HG03097 (cell line): ENCODE data around the gene SLC16A6.
"Not testable (repeated sequence)": the region's sequence is repeated elsewhere in the genome, so short reads cannot be mapped to it uniquely, and the experiment has no call there.

Experiments
- ATAC-seq: cut with Tn5 transposase; IDR thresholded peaks from one replicate; pipeline ENCODE4 v1.9.1; 2021; ENCODE audit not compliant: unreplicated experiment, low FRiP score

Gene SLC16A6

DNA sequence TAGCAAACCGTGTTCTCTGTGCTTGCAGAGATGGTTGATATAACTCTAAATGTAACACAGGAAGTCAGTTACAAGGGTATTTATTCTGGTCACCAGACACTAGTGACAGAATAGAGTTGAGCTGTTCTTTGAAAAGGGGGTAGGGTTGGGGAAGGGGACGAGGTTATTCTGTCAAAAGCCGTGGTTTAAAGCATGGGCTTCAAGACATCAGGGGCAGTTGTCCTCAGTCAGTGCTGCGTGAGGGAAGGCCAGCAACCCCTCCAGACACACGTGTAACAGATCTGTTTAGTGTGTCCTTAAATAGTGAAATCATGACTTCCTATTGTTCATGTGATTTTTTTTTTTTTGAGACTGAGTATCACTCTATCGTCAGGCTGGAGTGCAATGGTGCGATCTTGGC lies 37.5 kb downstream of the SLC16A6 start:
- ATAC-seq: not testable (repeated sequence)

DNA sequence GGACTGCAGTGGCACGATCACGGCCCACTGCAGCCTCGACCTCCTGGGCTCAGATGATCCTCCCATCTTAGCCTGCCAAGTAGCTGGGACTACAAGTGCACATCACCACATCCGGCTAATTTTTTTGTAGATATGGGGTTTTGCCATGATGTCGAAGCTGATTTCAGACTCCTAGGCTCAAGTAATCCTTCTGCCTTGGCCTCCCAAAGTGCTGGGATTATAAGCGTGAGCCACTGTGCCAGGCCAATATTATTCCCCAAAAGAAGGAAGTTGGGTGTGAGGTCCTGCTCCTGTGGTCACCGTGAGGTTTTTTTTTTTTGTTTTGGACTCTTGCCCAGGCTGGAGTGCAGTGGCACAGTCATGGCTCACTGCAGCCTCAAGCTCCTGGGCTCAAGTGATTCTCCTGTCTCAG lies 41.6 kb downstream of the SLC16A6 start:
- no peak for ATAC-seq

- no peak for ATAC-seq
These were observed 42.0 kb downstream of the SLC16A6 start for GRCh38 chr17:68248891-68249290.

DNA sequence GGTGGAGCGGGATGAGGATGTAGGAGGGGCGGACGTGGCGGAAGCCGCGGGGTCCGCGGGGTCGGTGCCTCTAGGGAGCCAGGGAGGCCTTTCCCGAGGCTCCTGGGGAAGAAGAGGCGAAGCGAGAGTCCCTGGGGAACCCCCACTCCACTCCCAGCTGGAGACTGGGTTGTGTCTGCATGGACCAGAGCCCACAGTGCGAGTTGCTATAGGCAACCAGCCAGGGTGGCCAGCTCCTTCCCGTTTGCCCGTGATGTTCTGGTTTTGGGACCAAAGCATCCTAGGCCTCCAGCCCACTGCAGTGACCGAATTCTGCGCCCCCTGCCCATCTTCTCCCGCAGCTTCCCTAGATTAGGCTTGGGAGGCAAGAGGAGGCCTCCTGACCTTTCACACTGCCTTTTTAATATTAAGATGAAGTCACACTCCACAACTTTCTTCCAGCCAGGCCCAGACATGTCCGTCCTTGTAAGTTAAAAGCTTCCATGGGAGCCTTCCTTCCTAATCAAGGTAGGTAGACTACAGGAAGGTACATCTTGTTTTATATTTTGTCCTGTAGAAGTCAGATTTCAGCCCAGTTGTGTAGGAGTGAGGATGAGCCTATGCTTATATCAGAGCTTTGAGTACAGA lies 42.6 kb downstream of the SLC16A6 start:
- peak; percentile 25 for ATAC-seq

DNA sequence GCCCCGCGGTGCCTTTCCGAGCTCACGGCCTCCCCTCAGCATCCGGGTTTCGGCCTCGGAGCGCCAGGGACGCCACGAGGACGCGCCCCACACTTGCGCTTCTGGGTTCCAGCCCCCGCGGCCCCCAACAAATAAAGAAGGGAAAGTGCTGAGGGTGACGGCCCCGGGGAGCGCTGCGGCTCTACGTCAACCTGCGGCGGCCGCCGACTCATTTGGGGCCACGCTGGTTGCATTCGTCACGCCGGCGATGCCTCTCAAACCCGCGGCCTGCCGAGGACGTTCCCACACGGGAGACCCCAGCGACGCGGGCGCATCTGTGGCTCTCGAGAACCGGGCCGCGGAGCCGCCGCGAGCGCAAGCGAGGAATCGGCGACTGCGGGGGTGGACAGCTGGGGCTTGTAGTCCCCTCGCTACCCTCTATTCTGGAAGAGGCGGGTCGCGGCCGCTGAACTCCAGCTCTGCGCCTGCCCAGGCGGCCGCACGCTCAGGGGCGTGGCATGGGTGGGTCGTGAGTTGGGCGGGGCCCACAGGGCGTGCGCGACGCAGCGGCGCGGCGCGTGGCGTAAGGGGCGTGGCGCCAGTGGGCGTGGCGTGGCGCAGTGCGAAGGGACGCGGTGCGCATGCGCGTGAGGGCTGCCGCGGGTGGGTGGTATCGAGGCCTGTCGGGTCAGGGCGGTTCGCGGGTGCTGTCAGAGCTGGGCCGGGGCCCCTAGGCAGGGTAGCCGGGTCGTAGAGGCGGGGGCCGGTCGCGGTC lies 43.3 kb downstream of the SLC16A6 start, which contains the start of gene AMZ2:
Gene AMZ2, plus strand, starts transcription at position 599 of the 754 bp plus-strand sequence. CDS start 2,145 bp downstream, outside the sequence.
- peak; percentile 88 for ATAC-seq

GRCh38 chr17:68246271-68247028 lies 44.5 kb downstream of the SLC16A6 start:
- no peak for ATAC-seq

GRCh38 chr17:68239632-68240366 lies 51.1 kb downstream of the SLC16A6 start:
- ATAC-seq: no peak

- no peak for ATAC-seq
These were observed 52.1 kb downstream of the SLC16A6 start for GRCh38 chr17:68238871-68239253.

DNA sequence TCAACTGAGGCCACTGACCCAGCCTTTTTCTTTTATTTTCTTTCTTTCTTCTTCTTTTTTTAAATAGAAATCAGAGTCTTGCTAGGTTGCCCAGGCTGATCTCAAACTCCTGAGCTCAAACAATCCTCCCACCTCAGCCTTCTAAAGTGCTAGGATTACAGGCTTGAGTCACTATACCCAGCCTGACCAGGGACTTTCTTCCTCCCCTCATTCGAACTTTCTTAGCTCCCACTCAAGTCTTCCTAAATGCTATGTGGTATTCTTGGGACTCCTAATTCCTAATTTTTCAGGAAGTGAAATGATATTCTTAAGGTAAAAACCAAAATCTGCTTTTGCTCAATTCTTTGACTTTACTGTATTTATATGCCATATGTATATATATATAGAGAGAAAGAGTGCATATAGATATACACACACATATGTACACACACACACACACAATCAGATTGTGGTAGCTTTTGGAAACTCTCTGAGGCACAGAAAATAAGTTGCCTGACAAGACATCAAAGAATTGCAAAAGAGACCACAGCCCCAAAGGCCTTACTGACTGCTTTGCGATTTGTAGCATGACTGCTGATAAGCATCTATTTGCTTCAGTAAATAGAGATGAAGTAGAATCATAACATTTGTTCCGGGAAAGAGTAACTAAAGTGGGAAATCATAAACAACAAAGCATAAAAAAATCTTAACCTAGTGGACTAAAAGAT lies 52.6 kb downstream of the SLC16A6 start:
- ATAC-seq: peak; percentile 3

- ATAC-seq: peak; percentile 52
These were observed 53.4 kb downstream of the SLC16A6 start for GRCh38 chr17:68237369-68238163.

GRCh38 chr17:68235336-68235791 lies 55.6 kb downstream of the SLC16A6 start:
- ATAC-seq: not testable (repeated sequence)

GRCh38 chr17:68234726-68235335 lies 56.1 kb downstream of the SLC16A6 start:
- peak; percentile 31 for ATAC-seq

DNA sequence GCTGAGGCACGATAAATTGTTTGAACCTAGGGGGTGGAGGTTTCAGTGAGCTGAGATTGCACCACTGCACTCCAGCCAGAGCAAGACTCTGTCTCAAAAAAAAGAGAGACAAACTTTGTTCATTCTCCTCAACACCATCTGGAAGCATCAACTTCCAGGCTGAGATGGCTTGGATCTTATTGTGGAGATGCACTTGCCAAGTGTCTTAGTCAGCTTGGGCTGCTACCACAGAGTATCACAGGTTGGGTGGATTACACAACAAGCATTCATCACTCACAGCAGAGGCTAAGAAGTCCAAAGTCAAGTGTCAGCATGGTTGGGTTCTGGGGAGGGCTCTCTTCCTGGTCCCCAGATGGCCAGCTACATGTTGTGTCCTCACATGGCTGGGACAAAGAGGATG lies 58.2 kb downstream of the SLC16A6 start:
- not testable (repeated sequence) for ATAC-seq

GRCh38 chr17:68231541-68231940 lies 59.4 kb downstream of the SLC16A6 start:
- no peak for ATAC-seq

- ATAC-seq: not testable (repeated sequence)
These were observed 59.8 kb downstream of the SLC16A6 start for GRCh38 chr17:68231131-68231530.

GRCh38 chr17:68229619-68230018 lies 61.3 kb downstream of the SLC16A6 start:
- no peak for ATAC-seq

GRCh38 chr17:68228817-68229570 lies 61.9 kb downstream of the SLC16A6 start:
- no peak for ATAC-seq
